HEK293 (cell line): Measurements from ENCODE around the gene PARP8.

Experiments
- CTCF ChIA-PET: fragments of 350-600 bp; formaldehyde crosslinking; extraction: SDS; loops from one replicate; lab custom pipeline; 2021; ENCODE audit warnings: antibody characterized with exemption; lab: Yijun Ruan, JAX
- POLR2A ChIA-PET: fragments of 300-600 bp; formaldehyde crosslinking; extraction: SDS; loops from one replicate; lab custom pipeline; 2020; ENCODE audit warnings: antibody characterized with exemption, inconsistent platforms; lab: Yijun Ruan, JAX
- H3K27ac ChIP-seq: fragments of 200-500 bp; sonication (Bioruptor generic); 2 replicates; pipeline ENCODE4 v1.5.1; 2014; ENCODE audit warnings: low read depth, low read length, control low read depth, inconsistent platforms; ENCODE audit errors: extremely low read depth
- H3K36me3 ChIP-seq, 2 experiments: fragments of 200-500 bp in 1 of 2; sonication (Bioruptor generic) in 1 of 2; 1 replicate in 1 of 2; 2 replicates in 1 of 2; pipeline ENCODE4 v1.5.1; 2014 to 2017; ENCODE audit warnings: inconsistent platforms in 2 of 2, low read length in 2 of 2; ENCODE audit not compliant: control insufficient read depth in 2 of 2, insufficient read depth in 1 of 2
- H3K4me1 ChIP-seq: fragments of 200-500 bp; sonication (Bioruptor generic); 2 replicates; pipeline ENCODE4 v1.5.1; 2014; ENCODE audit warnings: mild to moderate bottlenecking, low read length, inconsistent platforms; ENCODE audit not compliant: control insufficient read depth, insufficient read depth
- H3K4me3 ChIP-seq: 2 replicates; pipeline ENCODE4 v1.5.1; 2011; ENCODE audit warnings: low read depth, mild to moderate bottlenecking, control low read depth, low read length, moderate library complexity
- H3K9me3 ChIP-seq: fragments of 200-500 bp; sonication (Bioruptor generic); 2 replicates; pipeline ENCODE4 v1.5.1; 2014; ENCODE audit warnings: low read depth, low read length, inconsistent platforms; ENCODE audit not compliant: control insufficient read depth, insufficient read depth
- KLF10 ChIP-seq: fragments of 450-650 bp; IDR thresholded peaks from 2 replicates; pipeline ENCODE4 v1.5.1; 2018; ENCODE audit warnings: missing biosample characterization, mild to moderate bottlenecking, missing genetic modification characterization
- PRDM1 ChIP-seq: fragments of 450-650 bp; formaldehyde crosslinking; IDR thresholded peaks from 2 replicates; pipeline ENCODE4; 2016; ENCODE audit warnings: missing biosample characterization, missing genetic modification characterization
- RBAK ChIP-seq: fragments of 450-650 bp; formaldehyde crosslinking; IDR thresholded peaks from 2 replicates; pipeline ENCODE4 v1.5.1; 2016; ENCODE audit warnings: missing biosample characterization, missing genetic modification characterization
- ZFHX2 ChIP-seq: fragments of 450-650 bp; formaldehyde crosslinking; conservative IDR thresholded peaks from 2 replicates; pipeline ENCODE4 v1.5.1; 2016; ENCODE audit warnings: missing biosample characterization, missing genetic modification characterization
- ZNF114 ChIP-seq: fragments of 450-650 bp; formaldehyde crosslinking; IDR thresholded peaks from 2 replicates; pipeline ENCODE4 v1.5.0; 2017; ENCODE audit warnings: missing biosample characterization, missing genetic modification characterization
- ZNF133 ChIP-seq: fragments of 450-650 bp; formaldehyde crosslinking; IDR thresholded peaks from 2 replicates; pipeline ENCODE4 v1.5.1; 2016; ENCODE audit warnings: missing biosample characterization, missing genetic modification characterization
- ZNF138 ChIP-seq: fragments of 450-650 bp; formaldehyde crosslinking; IDR thresholded peaks from 2 replicates; pipeline ENCODE4 v1.5.1; 2016; ENCODE audit warnings: missing biosample characterization, missing genetic modification characterization, borderline replicate concordance
- ZNF146 ChIP-seq: fragments of 450-650 bp; formaldehyde crosslinking; IDR thresholded peaks from 2 replicates; pipeline ENCODE4 v1.5.1; 2016; ENCODE audit warnings: missing biosample characterization, missing genetic modification characterization
- ZNF266 ChIP-seq: fragments of 450-650 bp; formaldehyde crosslinking; IDR thresholded peaks from 2 replicates; pipeline ENCODE4 v1.5.1; 2016; ENCODE audit warnings: missing biosample characterization, missing genetic modification characterization, low read depth
- ZNF391 ChIP-seq: fragments of 450-650 bp; formaldehyde crosslinking; IDR thresholded peaks from 2 replicates; pipeline ENCODE4 v1.5.1; 2016; ENCODE audit warnings: low read depth, missing biosample characterization, missing genetic modification characterization, borderline replicate concordance
- ZNF544 ChIP-seq: fragments of 450-650 bp; formaldehyde crosslinking; IDR thresholded peaks from 2 replicates; pipeline ENCODE4 v1.5.0; 2017; ENCODE audit warnings: missing biosample characterization, missing genetic modification characterization
- ZNF571 ChIP-seq: fragments of 450-650 bp; formaldehyde crosslinking; IDR thresholded peaks from 2 replicates; pipeline ENCODE4 v1.5.0; 2017; ENCODE audit warnings: missing biosample characterization, missing genetic modification characterization
- ZNF624 ChIP-seq: fragments of 450-650 bp; formaldehyde crosslinking; IDR thresholded peaks from 2 replicates; pipeline ENCODE4 v1.5.1; 2017; ENCODE audit warnings: missing biosample characterization, missing genetic modification characterization
- ZNF701 ChIP-seq: fragments of 450-650 bp; formaldehyde crosslinking; IDR thresholded peaks from 2 replicates; pipeline ENCODE4 v1.5.1; 2016; ENCODE audit warnings: missing biosample characterization, missing genetic modification characterization
- ZNF837 ChIP-seq: fragments of 450-650 bp; formaldehyde crosslinking; IDR thresholded peaks from 2 replicates; pipeline ENCODE4 v1.5.1; 2016; ENCODE audit warnings: missing biosample characterization, missing genetic modification characterization
- ZSCAN30 ChIP-seq: fragments of 450-650 bp; IDR thresholded peaks from 2 replicates; pipeline ENCODE4 v1.5.1; 2018; ENCODE audit warnings: missing biosample characterization, mild to moderate bottlenecking, missing genetic modification characterization, moderate library complexity
- TF ChIP-seq, protein P1 (sequence below): fragments of 450-650 bp; formaldehyde crosslinking; IDR thresholded peaks from 2 replicates; pipeline ENCODE4 v1.5.1; 2017; ENCODE audit warnings: missing biosample characterization, mild to moderate bottlenecking, missing genetic modification characterization, moderate library complexity
- TF ChIP-seq, protein P2 (sequence below): fragments of 450-650 bp; formaldehyde crosslinking; IDR thresholded peaks from 2 replicates; pipeline ENCODE4 v1.5.1; 2016; ENCODE audit warnings: missing biosample characterization, missing genetic modification characterization
- TF ChIP-seq, protein P3 (sequence below): fragments of 450-650 bp; formaldehyde crosslinking; IDR thresholded peaks from 2 replicates; pipeline ENCODE4 v1.5.1; 2016; ENCODE audit warnings: missing biosample characterization, missing genetic modification characterization, low read depth
- TF ChIP-seq, protein P4 (sequence below): fragments of 450-650 bp; formaldehyde crosslinking; IDR thresholded peaks from 2 replicates; pipeline ENCODE4 v1.5.1; 2016; ENCODE audit warnings: missing biosample characterization, missing genetic modification characterization
- TF ChIP-seq, protein P5 (sequence below): fragments of 450-650 bp; formaldehyde crosslinking; IDR thresholded peaks from 2 replicates; pipeline ENCODE4 v1.5.1; 2016; ENCODE audit warnings: missing biosample characterization, missing genetic modification characterization, low read depth
- TF ChIP-seq, protein P6 (sequence below): fragments of 450-650 bp; formaldehyde crosslinking; IDR thresholded peaks from 2 replicates; pipeline ENCODE4 v1.5.1; 2016; ENCODE audit warnings: missing biosample characterization, missing genetic modification characterization

The PARP8 gene

DNA sequence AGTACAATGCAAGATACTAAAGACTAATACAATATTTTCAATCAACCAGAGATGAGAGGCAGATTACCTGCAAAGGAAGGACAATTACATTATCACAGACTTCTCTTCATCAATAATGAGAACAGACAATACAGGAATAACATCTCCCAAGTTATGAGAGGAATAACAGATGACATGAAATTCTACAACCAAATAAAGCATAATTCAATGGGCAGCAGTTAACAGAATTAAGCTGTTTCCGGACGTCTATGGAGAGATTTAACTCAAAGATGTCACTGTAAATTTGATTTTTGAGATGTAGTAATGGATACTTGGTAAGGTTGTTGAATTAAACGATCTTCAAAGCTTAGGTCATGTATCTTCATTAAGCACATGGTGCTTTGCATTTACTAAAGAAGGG is 19.8 kb upstream of the PARP8 start (continued):
- TF ChIP-seq, protein P1, sequence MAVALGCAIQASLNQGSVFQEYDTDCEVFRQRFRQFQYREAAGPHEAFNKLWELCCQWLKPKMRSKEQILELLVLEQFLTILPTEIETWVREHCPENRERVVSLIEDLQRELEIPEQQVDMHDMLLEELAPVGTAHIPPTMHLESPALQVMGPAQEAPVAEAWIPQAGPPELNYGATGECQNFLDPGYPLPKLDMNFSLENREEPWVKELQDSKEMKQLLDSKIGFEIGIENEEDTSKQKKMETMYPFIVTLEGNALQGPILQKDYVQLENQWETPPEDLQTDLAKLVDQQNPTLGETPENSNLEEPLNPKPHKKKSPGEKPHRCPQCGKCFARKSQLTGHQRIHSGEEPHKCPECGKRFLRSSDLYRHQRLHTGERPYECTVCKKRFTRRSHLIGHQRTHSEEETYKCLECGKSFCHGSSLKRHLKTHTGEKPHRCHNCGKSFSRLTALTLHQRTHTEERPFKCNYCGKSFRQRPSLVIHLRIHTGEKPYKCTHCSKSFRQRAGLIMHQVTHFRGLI, result no peak
- TF ChIP-seq, protein P2, sequence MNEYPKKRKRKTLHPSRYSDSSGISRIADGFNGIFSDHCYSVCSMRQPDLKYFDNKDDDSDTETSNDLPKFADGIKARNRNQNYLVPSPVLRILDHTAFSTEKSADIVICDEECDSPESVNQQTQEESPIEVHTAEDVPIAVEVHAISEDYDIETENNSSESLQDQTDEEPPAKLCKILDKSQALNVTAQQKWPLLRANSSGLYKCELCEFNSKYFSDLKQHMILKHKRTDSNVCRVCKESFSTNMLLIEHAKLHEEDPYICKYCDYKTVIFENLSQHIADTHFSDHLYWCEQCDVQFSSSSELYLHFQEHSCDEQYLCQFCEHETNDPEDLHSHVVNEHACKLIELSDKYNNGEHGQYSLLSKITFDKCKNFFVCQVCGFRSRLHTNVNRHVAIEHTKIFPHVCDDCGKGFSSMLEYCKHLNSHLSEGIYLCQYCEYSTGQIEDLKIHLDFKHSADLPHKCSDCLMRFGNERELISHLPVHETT (tag by site-specific recombination), result no peak

DNA sequence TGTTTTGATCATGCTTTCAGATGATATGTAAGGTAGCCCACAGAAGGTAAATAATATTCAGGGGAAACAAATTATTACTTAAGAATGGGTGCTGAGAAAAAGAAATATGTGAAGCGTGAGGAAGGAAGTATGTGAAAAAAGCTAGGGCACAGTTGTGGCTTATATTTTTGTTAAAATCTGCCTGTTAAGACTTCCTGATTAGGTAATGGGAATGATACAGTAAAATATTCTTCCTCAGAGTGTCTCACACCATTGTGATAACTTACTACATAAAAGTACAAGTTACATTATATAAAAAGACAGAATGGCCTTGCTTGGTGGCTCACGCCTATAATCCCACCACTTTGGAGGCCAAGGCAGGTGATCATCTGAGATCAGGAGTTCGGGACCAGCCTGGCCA is 18.7 kb upstream of the PARP8 start:
- POLR2A ChIA-PET, result no interaction called here
- CTCF ChIA-PET, result no interaction called here

More for the DNA sequence above, 18.7 kb upstream of the PARP8 start:
- Histone ChIP-seq H3K4me1 (peaks cover 16% of the 10 kb centered on the region), H3K9me3 (no peaks in the 10 kb centered on the region), H3K27ac (no peak overlapping the region), H3K4me3 (no peak overlapping the region), H3K36me3 (no peaks in the 10 kb centered on the region)
- TF ChIP-seq ZFHX2 (tag by site-specific recombination) (no peak), ZNF571 (tag by site-specific recombination) (no peak), ZNF837 (tag by site-specific recombination) (no peak), ZNF266 (no peak), ZNF391 (tag by site-specific recombination) (no peak), ZNF146 (tag by site-specific recombination) (no peak), ZNF138 (tag by site-specific recombination) (no peak), ZNF701 (tag by site-specific recombination) (no peak), ZNF133 (tag by site-specific recombination) (no peak), ZNF624 (no peak), PRDM1 (tag by site-specific recombination) (no peak), RBAK (tag by site-specific recombination) (no peak), KLF10 (tag by site-specific recombination) (no peak), ZSCAN30 (tag by site-specific recombination) (no peak), ZNF114 (tag by site-specific recombination) (no peak), ZNF544 (tag by site-specific recombination) (no peak)
- TF ChIP-seq, protein P3, sequence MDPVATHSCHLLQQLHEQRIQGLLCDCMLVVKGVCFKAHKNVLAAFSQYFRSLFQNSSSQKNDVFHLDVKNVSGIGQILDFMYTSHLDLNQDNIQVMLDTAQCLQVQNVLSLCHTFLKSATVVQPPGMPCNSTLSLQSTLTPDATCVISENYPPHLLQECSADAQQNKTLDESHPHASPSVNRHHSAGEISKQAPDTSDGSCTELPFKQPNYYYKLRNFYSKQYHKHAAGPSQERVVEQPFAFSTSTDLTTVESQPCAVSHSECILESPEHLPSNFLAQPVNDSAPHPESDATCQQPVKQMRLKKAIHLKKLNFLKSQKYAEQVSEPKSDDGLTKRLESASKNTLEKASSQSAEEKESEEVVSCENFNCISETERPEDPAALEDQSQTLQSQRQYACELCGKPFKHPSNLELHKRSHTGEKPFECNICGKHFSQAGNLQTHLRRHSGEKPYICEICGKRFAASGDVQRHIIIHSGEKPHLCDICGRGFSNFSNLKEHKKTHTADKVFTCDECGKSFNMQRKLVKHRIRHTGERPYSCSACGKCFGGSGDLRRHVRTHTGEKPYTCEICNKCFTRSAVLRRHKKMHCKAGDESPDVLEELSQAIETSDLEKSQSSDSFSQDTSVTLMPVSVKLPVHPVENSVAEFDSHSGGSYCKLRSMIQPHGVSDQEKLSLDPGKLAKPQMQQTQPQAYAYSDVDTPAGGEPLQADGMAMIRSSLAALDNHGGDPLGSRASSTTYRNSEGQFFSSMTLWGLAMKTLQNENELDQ (tag by site-specific recombination), result no peak
- TF ChIP-seq, protein P4, sequence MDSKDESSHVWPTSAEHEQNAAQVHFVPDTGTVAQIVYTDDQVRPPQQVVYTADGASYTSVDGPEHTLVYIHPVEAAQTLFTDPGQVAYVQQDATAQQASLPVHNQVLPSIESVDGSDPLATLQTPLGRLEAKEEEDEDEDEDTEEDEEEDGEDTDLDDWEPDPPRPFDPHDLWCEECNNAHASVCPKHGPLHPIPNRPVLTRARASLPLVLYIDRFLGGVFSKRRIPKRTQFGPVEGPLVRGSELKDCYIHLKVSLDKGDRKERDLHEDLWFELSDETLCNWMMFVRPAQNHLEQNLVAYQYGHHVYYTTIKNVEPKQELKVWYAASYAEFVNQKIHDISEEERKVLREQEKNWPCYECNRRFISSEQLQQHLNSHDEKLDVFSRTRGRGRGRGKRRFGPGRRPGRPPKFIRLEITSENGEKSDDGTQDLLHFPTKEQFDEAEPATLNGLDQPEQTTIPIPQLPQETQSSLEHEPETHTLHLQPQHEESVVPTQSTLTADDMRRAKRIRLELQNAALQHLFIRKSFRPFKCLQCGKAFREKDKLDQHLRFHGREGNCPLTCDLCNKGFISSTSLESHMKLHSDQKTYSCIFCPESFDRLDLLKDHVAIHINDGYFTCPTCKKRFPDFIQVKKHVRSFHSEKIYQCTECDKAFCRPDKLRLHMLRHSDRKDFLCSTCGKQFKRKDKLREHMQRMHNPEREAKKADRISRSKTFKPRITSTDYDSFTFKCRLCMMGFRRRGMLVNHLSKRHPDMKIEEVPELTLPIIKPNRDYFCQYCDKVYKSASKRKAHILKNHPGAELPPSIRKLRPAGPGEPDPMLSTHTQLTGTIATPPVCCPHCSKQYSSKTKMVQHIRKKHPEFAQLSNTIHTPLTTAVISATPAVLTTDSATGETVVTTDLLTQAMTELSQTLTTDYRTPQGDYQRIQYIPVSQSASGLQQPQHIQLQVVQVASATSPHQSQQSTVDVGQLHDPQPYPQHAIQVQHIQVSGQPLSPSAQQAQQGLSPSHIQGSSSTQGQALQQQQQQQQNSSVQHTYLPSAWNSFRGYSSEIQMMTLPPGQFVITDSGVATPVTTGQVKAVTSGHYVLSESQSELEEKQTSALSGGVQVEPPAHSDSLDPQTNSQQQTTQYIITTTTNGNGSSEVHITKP, result no peak
- TF ChIP-seq, protein P5, sequence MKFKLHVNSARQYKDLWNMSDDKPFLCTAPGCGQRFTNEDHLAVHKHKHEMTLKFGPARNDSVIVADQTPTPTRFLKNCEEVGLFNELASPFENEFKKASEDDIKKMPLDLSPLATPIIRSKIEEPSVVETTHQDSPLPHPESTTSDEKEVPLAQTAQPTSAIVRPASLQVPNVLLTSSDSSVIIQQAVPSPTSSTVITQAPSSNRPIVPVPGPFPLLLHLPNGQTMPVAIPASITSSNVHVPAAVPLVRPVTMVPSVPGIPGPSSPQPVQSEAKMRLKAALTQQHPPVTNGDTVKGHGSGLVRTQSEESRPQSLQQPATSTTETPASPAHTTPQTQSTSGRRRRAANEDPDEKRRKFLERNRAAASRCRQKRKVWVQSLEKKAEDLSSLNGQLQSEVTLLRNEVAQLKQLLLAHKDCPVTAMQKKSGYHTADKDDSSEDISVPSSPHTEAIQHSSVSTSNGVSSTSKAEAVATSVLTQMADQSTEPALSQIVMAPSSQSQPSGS (tag by site-specific recombination), result no peak
- TF ChIP-seq, protein P6, sequence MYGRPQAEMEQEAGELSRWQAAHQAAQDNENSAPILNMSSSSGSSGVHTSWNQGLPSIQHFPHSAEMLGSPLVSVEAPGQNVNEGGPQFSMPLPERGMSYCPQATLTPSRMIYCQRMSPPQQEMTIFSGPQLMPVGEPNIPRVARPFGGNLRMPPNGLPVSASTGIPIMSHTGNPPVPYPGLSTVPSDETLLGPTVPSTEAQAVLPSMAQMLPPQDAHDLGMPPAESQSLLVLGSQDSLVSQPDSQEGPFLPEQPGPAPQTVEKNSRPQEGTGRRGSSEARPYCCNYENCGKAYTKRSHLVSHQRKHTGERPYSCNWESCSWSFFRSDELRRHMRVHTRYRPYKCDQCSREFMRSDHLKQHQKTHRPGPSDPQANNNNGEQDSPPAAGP, result no peak
